ENCODE measurements around the gene SLIT3. TPM values are rescaled to one million over a fixed set of nuclear protein-coding genes. Genes with fewer than 3 reads are reported as not detected.

The SLIT3 gene
- total RNA-seq, 2 donors from 2014 or later: 6.6 to 6.7 TPM

- 83 to 85% methylated on average over 10 of the region's 10 CpGs for WGBS, 2 donors
- ATAC-seq (no peak), DNase-seq (no peak)
- no peaks in the 10 kb centered on the region for H3K36me3 ChIP-seq (replicated peaks in 1 of 2; ENCODE audit: insufficient read depth in 1 of 2, low read depth in 2 of 2)
- no peaks in the 10 kb centered on the region for H3K9me3 ChIP-seq
- no peaks in the 10 kb centered on the region for H3K27me3 ChIP-seq
- intact Hi-C loops (cut with DNase I): no loop called here
- no peak overlapping the region for H3K27ac ChIP-seq
- TF ChIP-seq POLR2A (IDR thresholded peaks at IDR 0.05): no peak
- TF ChIP-seq, protein P1, sequence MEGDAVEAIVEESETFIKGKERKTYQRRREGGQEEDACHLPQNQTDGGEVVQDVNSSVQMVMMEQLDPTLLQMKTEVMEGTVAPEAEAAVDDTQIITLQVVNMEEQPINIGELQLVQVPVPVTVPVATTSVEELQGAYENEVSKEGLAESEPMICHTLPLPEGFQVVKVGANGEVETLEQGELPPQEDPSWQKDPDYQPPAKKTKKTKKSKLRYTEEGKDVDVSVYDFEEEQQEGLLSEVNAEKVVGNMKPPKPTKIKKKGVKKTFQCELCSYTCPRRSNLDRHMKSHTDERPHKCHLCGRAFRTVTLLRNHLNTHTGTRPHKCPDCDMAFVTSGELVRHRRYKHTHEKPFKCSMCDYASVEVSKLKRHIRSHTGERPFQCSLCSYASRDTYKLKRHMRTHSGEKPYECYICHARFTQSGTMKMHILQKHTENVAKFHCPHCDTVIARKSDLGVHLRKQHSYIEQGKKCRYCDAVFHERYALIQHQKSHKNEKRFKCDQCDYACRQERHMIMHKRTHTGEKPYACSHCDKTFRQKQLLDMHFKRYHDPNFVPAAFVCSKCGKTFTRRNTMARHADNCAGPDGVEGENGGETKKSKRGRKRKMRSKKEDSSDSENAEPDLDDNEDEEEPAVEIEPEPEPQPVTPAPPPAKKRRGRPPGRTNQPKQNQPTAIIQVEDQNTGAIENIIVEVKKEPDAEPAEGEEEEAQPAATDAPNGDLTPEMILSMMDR (IDR thresholded peaks at IDR 0.05): no peak
- H3K4me1 ChIP-seq: no peaks in the 10 kb centered on the region
- H3K4me3 ChIP-seq: no peak overlapping the region
Measured at GRCh38 chr5:168822745-168823281, 478.1 kb downstream of the SLIT3 start.

- Histone ChIP-seq H3K36me3 (replicated peaks in 1 of 2; ENCODE audit: insufficient read depth in 1 of 2, low read depth in 2 of 2) (no peaks in the 10 kb centered on the region), H3K4me3 (no peak overlapping the region), H3K4me1 (no peaks in the 10 kb centered on the region), H3K27ac (no peak overlapping the region), H3K9me3 (no peaks in the 10 kb centered on the region), H3K27me3 (no peaks in the 10 kb centered on the region)
- WGBS, 2 donors: 68 to 69% methylated on average over 4 of the region's 4 CpGs
- TF ChIP-seq, protein P1 (IDR thresholded peaks at IDR 0.05): no peak
- TF ChIP-seq POLR2A (IDR thresholded peaks at IDR 0.05): no peak
- DNase-seq (no peak), ATAC-seq (no peak)
- intact Hi-C loops (cut with DNase I): no loop called here
Measured at GRCh38 chr5:168822248-168822744, 478.6 kb downstream of the SLIT3 start.

- no peaks in the 10 kb centered on the region for H3K27me3 ChIP-seq
- no peak overlapping the region for H3K27ac ChIP-seq
- TF ChIP-seq, protein P1 (IDR thresholded peaks at IDR 0.05): no peak
- no peak for TF ChIP-seq POLR2A (IDR thresholded peaks at IDR 0.05)
- ATAC-seq: no peak
- intact Hi-C loops (cut with DNase I): no loop called here
- WGBS, 2 donors: 69 to 73% methylated on average over 5 of the region's 5 CpGs
- no peaks in the 10 kb centered on the region for H3K36me3 ChIP-seq (replicated peaks in 1 of 2; ENCODE audit: insufficient read depth in 1 of 2, low read depth in 2 of 2)
- DNase-seq: no peak
- no peak overlapping the region for H3K4me3 ChIP-seq
- H3K9me3 ChIP-seq: no peaks in the 10 kb centered on the region
- no peaks in the 10 kb centered on the region for H3K4me1 ChIP-seq
Measured at GRCh38 chr5:168820874-168821273, 480.1 kb downstream of the SLIT3 start.

- Histone ChIP-seq H3K27ac (no peak overlapping the region), H3K4me1 (no peaks in the 10 kb centered on the region), H3K27me3 (no peaks in the 10 kb centered on the region), H3K36me3 (replicated peaks in 1 of 2; ENCODE audit: insufficient read depth in 1 of 2, low read depth in 2 of 2) (no peaks in the 10 kb centered on the region), H3K4me3 (no peak overlapping the region), H3K9me3 (no peaks in the 10 kb centered on the region)
- WGBS, 2 donors: 39 to 45% methylated on average over 16 of the region's 16 CpGs
- intact Hi-C loops (cut with DNase I): no loop called here
- DNase-seq (no peak), ATAC-seq (no peak)
- TF ChIP-seq, protein P1 (IDR thresholded peaks at IDR 0.05): no peak
- no peak for TF ChIP-seq POLR2A (IDR thresholded peaks at IDR 0.05)
Measured at GRCh38 chr5:168819004-168819621, 481.8 kb downstream of the SLIT3 start.

DNA sequence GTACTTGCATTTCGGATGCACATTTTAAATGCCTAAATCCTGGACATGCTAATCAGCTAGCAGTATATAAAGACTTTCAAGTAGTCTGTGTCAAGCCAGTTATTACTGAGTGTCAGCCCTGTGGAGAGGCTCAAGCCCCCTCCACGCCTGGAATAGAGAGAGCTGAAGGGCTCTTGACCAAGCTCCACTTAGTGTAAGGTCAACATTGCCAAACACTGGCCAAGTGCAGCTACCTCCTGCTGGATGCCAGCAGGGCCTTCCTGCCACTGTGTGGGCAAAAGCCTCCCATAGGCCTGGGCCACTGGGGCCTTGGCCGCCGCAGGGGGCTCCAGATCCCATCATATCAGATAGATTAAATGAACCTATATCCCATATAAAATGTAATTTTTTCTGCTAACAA is 482.4 kb downstream of the SLIT3 start:
- Histone ChIP-seq H3K36me3 (replicated peaks in 1 of 2; ENCODE audit: insufficient read depth in 1 of 2, low read depth in 2 of 2) (no peaks in the 10 kb centered on the region), H3K4me3 (no peak overlapping the region), H3K9me3 (no peaks in the 10 kb centered on the region), H3K4me1 (no peaks in the 10 kb centered on the region), H3K27ac (no peak overlapping the region), H3K27me3 (no peaks in the 10 kb centered on the region)
- intact Hi-C loops (cut with DNase I): no loop called here
- DNase-seq (no peak), ATAC-seq (no peak)
- TF ChIP-seq, protein P1 (IDR thresholded peaks at IDR 0.05): no peak
- TF ChIP-seq POLR2A (IDR thresholded peaks at IDR 0.05): no peak
- 65 to 74% methylated on average over 4 of the region's 4 CpGs for WGBS, 2 donors
